Epithelial cell of esophagus (primary cell): ENCODE measurements around the gene SEPTIN8.
A peak's percentile ranks its signal among the peaks of the same experiment; 100 is the strongest.
"Not testable (repeated sequence)": the region's sequence is repeated elsewhere in the genome, so short reads cannot be mapped to it uniquely, and the experiment has no call there.

ENCODE experiments used
- DNase-seq: peaks from one replicate; pipeline ENCODE4 v3.0.0; 2010; ENCODE audit warnings: low read depth
- H3K4me3 ChIP-seq: 2 replicates; pipeline ENCODE4 v1.5.1; 2011; ENCODE audit warnings: mild to moderate bottlenecking, low read length, control low read depth
- CTCF ChIP-seq: IDR thresholded peaks from 2 replicates; pipeline ENCODE4 v1.5.1; 2011; ENCODE audit warnings: low read depth, mild to moderate bottlenecking, low read length, control low read depth, inconsistent platforms; ENCODE audit not compliant: insufficient read depth; ENCODE audit errors: missing control alignments

SEPTIN8 gene

GRCh38 chr5:132812123-132812765 is 35.2 kb upstream of the SEPTIN8 start:
- no peak for TF ChIP-seq CTCF
- DNase-seq, result no peak
- H3K4me3 ChIP-seq, result no peak overlapping the region

GRCh38 chr5:132810605-132811004 is 33.6 kb upstream of the SEPTIN8 start:
- H3K4me3 ChIP-seq, result no peak overlapping the region
- TF ChIP-seq CTCF, result no peak
- no peak for DNase-seq

GRCh38 chr5:132808866-132809265 is 31.8 kb upstream of the SEPTIN8 start:
- no peak overlapping the region for H3K4me3 ChIP-seq
- TF ChIP-seq CTCF, result no peak
- peak; percentile 42 for DNase-seq

GRCh38 chr5:132808448-132808847 is 31.4 kb upstream of the SEPTIN8 start:
- no peak for TF ChIP-seq CTCF
- H3K4me3 ChIP-seq, result no peak overlapping the region
- peak; percentile 18 for DNase-seq

GRCh38 chr5:132807163-132807838 is 30.3 kb upstream of the SEPTIN8 start:
- H3K4me3 ChIP-seq, result no peak overlapping the region
- no peak for DNase-seq
- no peak for TF ChIP-seq CTCF

GRCh38 chr5:132806804-132807162 is 29.7 kb upstream of the SEPTIN8 start:
- not testable (repeated sequence) for H3K4me3 ChIP-seq, DNase-seq

GRCh38 chr5:132805872-132806271 is 28.8 kb upstream of the SEPTIN8 start:
- not testable (repeated sequence) for DNase-seq, H3K4me3 ChIP-seq

GRCh38 chr5:132804219-132804618 is 27.2 kb upstream of the SEPTIN8 start:
- not testable (repeated sequence) for H3K4me3 ChIP-seq, DNase-seq

GRCh38 chr5:132802685-132803066 is 25.6 kb upstream of the SEPTIN8 start:
- not testable (repeated sequence) for H3K4me3 ChIP-seq, DNase-seq
